KMS-11 (cell line): ENCODE measurements around the gene USP35.

Source experiments
- H2AFZ ChIP-seq: fragments of 200-600 bp; sonication (generic); 2 replicates; pipeline ENCODE4 v1.6.1; 2016; ENCODE audit warnings: antibody characterized with exemption, mixed run types, low read depth
- H3K27ac ChIP-seq: fragments of 200-600 bp; sonication (generic); 2 replicates; pipeline ENCODE4 v1.6.1; 2016; ENCODE audit warnings: mild to moderate bottlenecking, mixed run types
- H3K27me3 ChIP-seq: fragments of 200-600 bp; sonication (generic); 2 replicates; pipeline ENCODE4 v1.6.1; 2017; ENCODE audit warnings: mild to moderate bottlenecking, low read depth, mixed run types, moderate library complexity; ENCODE audit not compliant: insufficient read depth
- H3K36me3 ChIP-seq: fragments of 200-600 bp; sonication (generic); 2 replicates; pipeline ENCODE4 v1.6.1; 2017; ENCODE audit warnings: mild to moderate bottlenecking, mixed run types; ENCODE audit not compliant: insufficient read depth
- H3K4me1 ChIP-seq: fragments of 200-600 bp; sonication (generic); 2 replicates; pipeline ENCODE4 v1.6.1; 2016; ENCODE audit warnings: mild to moderate bottlenecking, low read depth, mixed run types; ENCODE audit not compliant: poor library complexity, severe bottlenecking
- H3K4me2 ChIP-seq: fragments of 200-600 bp; sonication (generic); 2 replicates; pipeline ENCODE4 v1.7.0; 2016; ENCODE audit warnings: mild to moderate bottlenecking, mixed run types
- H3K4me3 ChIP-seq: fragments of 200-600 bp; sonication (generic); IDR thresholded peaks from 2 replicates; pipeline ENCODE4 v1.6.1; 2017; ENCODE audit warnings: low read depth, low read length, mixed read lengths; ENCODE audit not compliant: insufficient read depth
- H3K79me2 ChIP-seq: fragments of 200-600 bp; sonication (generic); 2 replicates; pipeline ENCODE4 v1.6.1; 2016; ENCODE audit warnings: low read depth, mixed run types; ENCODE audit not compliant: insufficient read depth
- H3K9ac ChIP-seq: fragments of 200-600 bp; sonication (generic); 2 replicates; pipeline ENCODE4 v1.6.1; 2016; ENCODE audit warnings: mild to moderate bottlenecking, mixed run types
- H4K20me1 ChIP-seq: fragments of 200-600 bp; sonication (generic); 2 replicates; pipeline ENCODE4 v1.6.1; 2016; ENCODE audit warnings: mild to moderate bottlenecking, mixed run types; ENCODE audit not compliant: insufficient read depth
- TF ChIP-seq, protein P1 (sequence below): fragments of 200-600 bp; sonication (generic); conservative IDR thresholded peaks from 2 replicates; pipeline ENCODE4 v1.6.1; 2017; ENCODE audit warnings: low read depth, mild to moderate bottlenecking, antibody characterized with exemption, low read length, moderate library complexity, mixed read lengths

Gene USP35

DNA sequence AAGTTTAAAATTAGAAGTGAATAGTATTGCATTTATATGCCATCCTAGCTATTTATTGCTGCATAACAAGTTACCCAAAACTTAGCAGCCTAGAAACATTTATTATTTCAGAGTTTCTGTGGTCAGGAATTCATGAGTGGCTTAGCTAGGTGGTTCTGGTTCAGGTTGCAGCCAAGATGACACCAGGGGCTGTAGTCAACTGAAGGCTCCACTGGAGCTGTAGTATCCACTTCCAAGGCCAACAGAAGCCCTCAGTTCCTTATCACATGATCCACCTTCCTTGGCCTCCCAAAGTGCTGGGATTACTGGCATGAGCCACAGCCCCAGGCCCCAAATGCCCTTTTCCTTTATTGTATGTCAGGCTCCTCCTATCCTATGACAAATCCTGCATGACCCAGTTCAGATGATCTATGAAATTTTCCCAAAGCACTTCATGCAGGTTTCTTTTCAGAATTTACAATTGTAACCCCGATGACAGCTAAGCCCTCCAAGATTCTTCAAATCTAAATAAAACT is 43.2 kb upstream of the USP35 start:
- Histone ChIP-seq H3K4me2 (no peak overlapping the region), H2AFZ (no peak overlapping the region), H4K20me1 (no peaks in the 10 kb centered on the region), H3K9ac (no peak overlapping the region), H3K4me3 (no peak overlapping the region), H3K36me3 (no peaks in the 10 kb centered on the region), H3K27me3 (no peaks in the 10 kb centered on the region), H3K79me2 (no peaks in the 10 kb centered on the region), H3K27ac (no peak overlapping the region), H3K4me1 (peaks cover 4% of the 10 kb centered on the region)
- TF ChIP-seq, protein P1, sequence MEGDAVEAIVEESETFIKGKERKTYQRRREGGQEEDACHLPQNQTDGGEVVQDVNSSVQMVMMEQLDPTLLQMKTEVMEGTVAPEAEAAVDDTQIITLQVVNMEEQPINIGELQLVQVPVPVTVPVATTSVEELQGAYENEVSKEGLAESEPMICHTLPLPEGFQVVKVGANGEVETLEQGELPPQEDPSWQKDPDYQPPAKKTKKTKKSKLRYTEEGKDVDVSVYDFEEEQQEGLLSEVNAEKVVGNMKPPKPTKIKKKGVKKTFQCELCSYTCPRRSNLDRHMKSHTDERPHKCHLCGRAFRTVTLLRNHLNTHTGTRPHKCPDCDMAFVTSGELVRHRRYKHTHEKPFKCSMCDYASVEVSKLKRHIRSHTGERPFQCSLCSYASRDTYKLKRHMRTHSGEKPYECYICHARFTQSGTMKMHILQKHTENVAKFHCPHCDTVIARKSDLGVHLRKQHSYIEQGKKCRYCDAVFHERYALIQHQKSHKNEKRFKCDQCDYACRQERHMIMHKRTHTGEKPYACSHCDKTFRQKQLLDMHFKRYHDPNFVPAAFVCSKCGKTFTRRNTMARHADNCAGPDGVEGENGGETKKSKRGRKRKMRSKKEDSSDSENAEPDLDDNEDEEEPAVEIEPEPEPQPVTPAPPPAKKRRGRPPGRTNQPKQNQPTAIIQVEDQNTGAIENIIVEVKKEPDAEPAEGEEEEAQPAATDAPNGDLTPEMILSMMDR = no peak

DNA sequence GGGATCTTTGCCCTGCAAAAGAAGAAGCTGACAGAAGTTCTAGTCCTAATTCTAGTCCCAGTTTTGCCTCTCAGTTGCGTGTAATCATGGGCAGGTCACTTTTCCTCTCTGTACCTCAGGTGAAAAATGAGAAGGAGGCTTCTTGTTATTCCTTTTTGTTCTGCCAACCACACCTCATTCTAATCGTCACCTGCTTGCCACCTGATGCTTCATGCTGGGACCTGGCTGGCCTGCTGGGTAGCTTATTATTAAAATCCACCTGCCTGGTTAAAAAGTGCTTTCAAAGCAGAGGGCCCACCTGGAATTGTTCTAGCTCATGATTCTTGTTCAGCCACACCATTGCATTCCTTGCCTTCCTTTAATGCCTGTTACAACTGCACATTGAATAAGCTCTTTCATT is 40.9 kb upstream of the USP35 start:
- TF ChIP-seq, protein P1 = no peak
- Histone ChIP-seq H4K20me1 (no peaks in the 10 kb centered on the region), H3K4me2 (no peak overlapping the region), H3K27ac (no peak overlapping the region), H3K4me3 (no peak overlapping the region), H3K4me1 (no peaks in the 10 kb centered on the region), H3K27me3 (no peaks in the 10 kb centered on the region), H3K79me2 (no peaks in the 10 kb centered on the region), H3K36me3 (no peaks in the 10 kb centered on the region), H2AFZ (no peak overlapping the region), H3K9ac (no peak overlapping the region)

DNA sequence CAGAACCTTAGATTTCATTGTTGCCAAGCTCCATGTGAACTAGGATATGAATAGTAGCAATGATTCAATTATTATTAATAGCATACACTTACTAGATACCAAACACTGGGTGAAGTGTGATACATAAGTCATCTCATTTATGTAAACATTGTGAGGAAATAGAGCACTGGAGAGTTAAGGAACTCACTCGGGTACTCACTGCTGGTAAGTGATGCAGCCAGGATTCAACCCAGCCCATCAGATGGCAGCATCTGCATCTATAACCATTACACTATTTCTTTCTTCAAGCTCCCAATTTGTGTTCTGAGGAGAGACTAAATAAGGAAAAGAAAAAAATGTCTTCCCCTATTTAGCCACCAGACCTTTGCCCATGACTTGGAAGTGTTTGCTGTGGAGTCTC is 39.1 kb upstream of the USP35 start:
- no peak overlapping the region for H3K9ac ChIP-seq
- H3K4me3 ChIP-seq = no peak overlapping the region
- no peaks in the 10 kb centered on the region for H4K20me1 ChIP-seq
- H3K27ac ChIP-seq = no peak overlapping the region
- H3K79me2 ChIP-seq = no peaks in the 10 kb centered on the region
- H3K4me2 ChIP-seq = no peak overlapping the region
- H3K27me3 ChIP-seq = no peaks in the 10 kb centered on the region
- no peaks in the 10 kb centered on the region for H3K36me3 ChIP-seq
- no peak overlapping the region for H2AFZ ChIP-seq
- H3K4me1 ChIP-seq = no peaks in the 10 kb centered on the region
- TF ChIP-seq, protein P1 = no peak

DNA sequence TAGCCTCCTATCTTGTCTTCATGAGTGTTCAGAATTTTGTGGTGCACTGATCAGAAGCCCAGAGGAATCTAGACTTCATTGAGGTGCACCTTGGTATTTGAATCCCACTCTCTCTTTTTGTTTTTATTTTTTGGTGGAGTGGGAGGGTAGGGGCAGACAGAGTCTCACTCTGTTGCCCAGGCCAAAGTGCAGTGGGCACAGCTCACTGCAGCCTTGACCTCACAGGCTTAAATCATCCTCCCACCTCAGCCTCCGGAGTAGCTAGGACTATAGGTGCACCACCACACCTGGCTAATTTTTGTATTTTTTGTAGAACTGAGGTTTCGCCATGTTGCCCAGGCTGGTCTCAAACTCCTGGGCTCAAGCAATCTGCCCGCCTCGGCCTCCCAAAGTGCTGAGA is 38.4 kb upstream of the USP35 start:
- no peak overlapping the region for H3K4me2 ChIP-seq
- H3K27ac ChIP-seq = no peak overlapping the region
- H3K36me3 ChIP-seq = no peaks in the 10 kb centered on the region

More for the DNA sequence above, 38.4 kb upstream of the USP35 start:
- Histone ChIP-seq H3K27me3 (no peaks in the 10 kb centered on the region), H3K9ac (no peak overlapping the region), H2AFZ (no peak overlapping the region), H4K20me1 (no peaks in the 10 kb centered on the region), H3K4me3 (no peak overlapping the region), H3K79me2 (no peaks in the 10 kb centered on the region), H3K4me1 (no peaks in the 10 kb centered on the region)
- TF ChIP-seq, protein P1 = no peak
